ENCODE results near the gene LRRC17. TPM values are rescaled to one million over a fixed set of nuclear protein-coding genes. Genes with fewer than 3 reads are reported as not detected.
A peak's percentile ranks its signal among the peaks of the same experiment; 100 is the strongest.
"Not testable (repeated sequence)": the region's sequence is repeated elsewhere in the genome, so short reads cannot be mapped to it uniquely, and the experiment has no call there.

Gene LRRC17
- polyA plus RNA-seq, 3 donors: 58.4 to 82.9 (median 62.1) TPM

DNA sequence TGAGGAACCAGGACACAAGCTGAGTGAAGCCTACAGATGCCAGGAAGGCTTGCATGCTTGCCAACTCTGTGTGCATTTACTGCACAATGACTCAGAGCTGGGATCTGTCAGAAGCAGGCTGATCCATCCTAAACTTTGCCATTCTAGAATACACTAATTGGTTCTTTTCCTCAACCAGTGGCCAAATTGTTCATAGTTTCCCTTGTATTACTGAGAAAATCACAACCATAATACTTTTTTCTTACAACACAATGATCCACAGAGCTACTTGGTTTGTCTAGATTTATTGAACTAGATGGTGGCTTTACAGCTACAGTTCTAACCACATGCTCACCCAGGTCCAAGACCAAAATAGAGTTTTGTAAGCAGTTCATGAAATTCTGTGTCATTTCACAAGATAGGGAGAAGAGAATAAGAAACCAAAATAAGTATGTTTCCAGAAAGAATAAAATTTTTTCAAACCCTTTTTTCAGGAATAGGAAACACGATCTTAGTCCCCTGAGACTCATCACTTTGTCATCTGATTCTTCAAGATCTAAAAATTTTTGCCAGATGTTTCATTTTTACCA is 21.0 kb upstream of the LRRC17 start:
- DNase-seq: no peak

DNA sequence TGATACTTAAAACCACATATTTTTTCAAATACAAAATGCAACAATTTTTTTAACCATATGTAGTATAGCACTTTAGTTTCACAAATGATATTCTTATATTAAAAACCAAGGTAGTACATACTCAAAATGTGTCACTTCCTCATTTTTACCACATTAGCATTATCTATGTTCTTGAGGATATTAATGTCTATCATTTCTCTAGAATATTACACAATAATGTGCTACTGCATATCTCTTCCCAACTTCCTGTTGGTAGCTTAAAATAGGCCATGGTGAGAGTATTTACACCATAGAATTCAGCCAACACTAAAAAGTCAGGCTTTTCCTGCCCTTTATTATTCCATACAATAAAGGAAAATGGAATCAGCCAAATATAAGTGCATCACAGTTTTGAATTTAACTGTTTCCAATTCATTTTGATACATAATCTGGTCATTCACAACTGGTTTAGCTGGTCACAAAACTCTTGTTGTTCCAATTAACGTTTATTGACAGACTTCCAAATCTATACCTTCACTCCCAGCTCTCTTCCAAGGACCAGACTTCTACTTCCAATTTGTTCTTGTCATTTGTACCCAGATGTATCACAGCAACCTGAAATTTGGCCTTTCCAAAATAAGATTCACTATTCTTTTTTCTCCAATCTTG is 20.0 kb upstream of the LRRC17 start:
- DNase-seq: no peak

- DNase-seq: no peak
Measured at GRCh38 chr7:102895602-102896001, 17.2 kb upstream of the LRRC17 start.

DNA sequence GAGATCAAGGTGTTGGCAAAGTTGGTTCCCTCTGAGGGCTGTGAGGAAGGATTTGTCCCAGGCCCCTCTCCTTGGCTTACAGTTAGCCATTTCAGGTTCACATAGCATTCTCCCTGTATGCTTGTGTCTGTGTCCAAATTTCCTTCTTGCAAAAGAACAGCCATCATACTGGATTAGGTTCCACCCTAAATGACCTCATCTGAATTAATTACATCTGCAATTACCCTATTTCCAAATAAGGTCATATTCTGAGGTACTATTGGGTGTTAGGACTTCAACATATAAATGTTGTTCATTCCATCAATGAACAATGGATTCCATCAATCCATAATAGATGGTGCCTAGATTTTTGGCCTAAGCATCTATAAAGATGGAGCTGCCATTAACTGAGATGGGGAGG is 16.2 kb upstream of the LRRC17 start:
- DNase-seq: no peak

- peak; percentile 74 for DNase-seq
Measured at GRCh38 chr7:102897211-102897631, 15.6 kb upstream of the LRRC17 start.

DNA sequence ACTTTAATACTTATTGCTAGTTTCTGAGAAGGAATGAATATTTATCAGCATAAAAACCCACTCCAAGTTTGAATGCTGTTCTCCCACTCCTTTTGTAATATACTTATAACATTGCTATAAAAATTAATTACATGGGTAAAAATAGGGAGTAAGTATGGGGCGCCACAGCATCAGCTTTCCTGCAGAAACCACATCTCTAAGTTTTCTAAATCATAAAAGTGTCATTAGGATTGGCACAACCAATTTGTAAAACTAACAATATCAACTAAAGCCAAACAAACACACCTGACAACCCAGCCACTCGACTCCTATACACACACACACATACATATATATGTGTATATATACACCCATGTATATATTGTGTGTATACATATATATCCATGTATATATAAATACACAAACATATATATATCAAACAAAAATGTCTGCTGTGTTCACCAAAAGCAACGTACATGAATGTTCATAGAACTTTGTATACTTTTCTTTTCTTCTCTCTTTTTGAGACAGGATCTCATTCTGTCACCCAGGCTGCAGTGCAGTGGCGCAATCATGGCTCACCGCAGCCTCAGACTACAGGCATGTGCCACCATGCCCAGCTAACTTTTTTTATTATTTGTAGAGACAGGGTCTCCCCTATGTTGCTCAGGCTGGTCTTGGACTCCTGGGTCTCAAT is 14.8 kb upstream of the LRRC17 start:
- DNase-seq: no peak

GRCh38 chr7:102898532-102898859 is 14.3 kb upstream of the LRRC17 start:
- DNase-seq: no peak

DNA sequence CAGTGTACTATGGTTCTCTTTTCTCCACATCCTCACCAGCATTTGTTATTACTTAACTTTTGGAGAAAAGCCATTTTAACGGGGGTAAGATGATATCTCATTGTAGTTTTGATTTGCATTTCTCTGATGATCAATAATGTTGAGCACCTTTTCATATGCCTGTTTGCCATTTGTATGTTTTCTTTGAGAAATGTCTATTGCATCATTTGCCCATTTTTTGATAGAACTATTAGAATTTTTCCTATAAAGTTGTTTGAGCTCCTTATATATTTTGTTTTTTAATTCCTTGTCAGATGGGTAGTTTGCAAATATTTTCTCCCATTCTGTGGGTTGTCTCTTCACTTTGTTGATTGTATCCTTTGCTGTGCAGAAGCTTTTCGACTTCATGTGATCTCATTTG is 10.7 kb upstream of the LRRC17 start:
- DNase-seq: not testable (repeated sequence)

- DNase-seq: not testable (repeated sequence)
Measured at GRCh38 chr7:102903576-102903975, 9.2 kb upstream of the LRRC17 start.

- DNase-seq: no peak
Measured at GRCh38 chr7:102908676-102909075, 4.1 kb upstream of the LRRC17 start.

GRCh38 chr7:102913826-102914225 is 1.0 kb downstream of the LRRC17 start:
- DNase-seq: no peak

DNA sequence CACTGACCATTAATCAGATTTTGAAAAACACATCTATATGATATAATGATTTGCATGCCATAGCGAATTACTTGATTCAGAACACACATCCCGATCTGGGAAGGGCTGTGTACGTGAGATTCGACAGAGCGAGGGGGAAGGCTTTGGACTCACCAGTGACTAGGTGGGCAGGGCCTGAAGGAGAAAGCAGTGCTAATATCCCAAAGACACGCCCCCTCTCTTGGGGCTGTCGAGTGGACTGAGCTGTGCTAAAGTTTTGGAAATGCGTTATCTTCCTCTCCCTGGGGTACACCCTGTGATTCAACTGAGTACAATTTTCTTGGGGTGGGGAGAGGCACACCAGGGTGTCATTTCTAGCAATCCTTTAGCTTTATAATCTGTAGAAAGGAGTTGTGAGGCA is 1.8 kb downstream of the LRRC17 start:
- DNase-seq: peak; percentile 52

DNA sequence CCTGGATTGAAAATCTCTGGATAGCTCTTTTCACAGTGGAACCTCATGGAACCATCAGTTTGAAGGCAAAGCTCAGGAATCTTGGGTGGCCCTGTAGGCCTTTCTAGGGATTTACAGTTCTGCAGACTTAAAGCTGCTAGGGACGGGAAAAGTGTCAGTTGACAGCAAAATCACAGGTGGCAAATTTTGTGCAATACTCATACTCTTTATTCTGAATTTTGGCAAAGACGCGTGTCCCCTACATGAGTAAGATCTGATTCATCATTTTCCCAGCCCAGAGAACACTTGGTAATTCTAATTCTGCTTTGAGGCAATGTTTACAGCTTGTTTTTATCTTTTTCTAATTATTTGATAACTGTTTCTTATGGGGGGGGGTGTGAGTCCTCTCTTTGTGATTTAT is 3.6 kb downstream of the LRRC17 start:
- no peak for DNase-seq

- no peak for DNase-seq
Measured at GRCh38 chr7:102916881-102917280, 4.1 kb downstream of the LRRC17 start.

DNA sequence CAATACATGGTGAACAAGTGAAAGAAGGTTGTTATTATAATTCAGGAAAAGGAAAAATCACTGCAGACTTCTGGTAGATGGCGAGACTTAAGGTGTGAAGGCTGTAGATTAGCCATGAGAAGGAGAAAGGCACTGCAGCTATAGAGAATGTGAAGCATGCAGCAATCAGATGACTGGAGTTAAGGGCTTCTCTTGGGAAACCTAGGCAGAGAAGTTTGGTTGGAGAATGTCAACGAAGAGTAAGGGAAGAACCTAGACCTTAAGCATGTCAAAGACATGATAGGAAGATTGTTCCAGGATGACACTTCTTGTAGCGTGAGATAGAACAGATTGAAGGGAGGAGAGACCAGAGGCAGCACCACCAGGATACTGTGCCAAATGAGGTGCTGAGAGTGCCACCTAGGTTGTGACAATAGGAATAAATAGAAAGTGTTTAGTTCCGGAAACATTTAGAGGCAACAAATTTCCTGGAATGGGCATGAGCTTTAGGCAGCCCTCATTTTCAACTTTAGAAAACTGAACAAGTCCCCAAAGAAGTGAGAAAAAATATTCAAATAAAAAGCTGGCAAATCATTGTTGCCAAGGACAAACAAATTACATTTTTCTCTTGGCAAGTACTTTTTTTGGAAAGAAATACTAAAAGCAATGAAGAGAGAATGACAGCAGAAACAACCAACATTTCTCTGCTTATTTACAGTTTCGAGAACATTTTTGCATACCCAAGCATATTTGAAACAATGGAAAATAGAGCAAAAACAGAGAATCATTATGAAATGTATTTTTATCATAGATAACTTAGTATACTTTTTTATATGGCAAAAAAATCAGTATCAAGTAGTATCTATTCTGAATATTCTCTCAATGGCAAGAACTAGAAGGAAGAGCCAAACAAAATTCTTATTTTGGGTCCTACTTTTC is 4.9 kb downstream of the LRRC17 start:
- no peak for DNase-seq

- no peak for DNase-seq
Measured at GRCh38 chr7:102918845-102919244, 6.0 kb downstream of the LRRC17 start.

DNA sequence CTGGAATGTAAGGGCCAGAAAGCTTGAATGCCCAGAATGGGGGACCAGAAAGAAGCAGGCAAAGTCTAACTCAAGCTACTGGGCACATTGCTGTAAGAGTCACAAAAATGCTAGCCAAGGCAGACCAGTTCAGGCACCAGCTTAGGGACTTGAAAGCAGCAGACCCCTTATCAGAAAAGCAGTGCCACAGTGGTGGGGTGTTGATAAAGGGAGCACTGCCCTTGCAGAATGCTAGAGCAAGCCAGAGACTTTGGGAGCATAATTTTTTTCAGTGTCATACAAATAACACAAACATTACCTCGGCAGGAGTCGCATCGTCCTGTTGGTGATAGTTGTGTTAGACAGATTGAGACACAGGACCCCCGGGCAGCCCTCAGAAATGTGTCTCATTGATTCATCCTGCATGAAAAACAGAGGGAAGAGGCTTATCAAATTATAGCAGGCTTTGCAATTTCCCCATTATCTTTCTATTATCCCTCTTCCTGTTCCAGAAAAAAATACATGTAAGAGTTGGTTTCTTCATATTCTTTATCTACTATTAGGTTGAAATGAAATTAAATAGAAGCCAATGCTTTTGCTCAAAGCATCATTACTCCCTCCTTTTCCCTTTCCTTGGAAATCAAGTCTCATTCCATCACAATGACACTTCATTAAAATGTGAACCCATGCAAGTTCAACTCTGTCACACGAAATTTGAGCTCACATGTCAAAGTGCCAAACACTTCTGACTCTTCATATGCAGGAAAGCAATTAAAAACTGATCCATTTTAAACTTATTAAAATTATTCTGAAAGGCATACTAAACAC is 13.4 kb downstream of the LRRC17 start:
- no peak for DNase-seq

DNA sequence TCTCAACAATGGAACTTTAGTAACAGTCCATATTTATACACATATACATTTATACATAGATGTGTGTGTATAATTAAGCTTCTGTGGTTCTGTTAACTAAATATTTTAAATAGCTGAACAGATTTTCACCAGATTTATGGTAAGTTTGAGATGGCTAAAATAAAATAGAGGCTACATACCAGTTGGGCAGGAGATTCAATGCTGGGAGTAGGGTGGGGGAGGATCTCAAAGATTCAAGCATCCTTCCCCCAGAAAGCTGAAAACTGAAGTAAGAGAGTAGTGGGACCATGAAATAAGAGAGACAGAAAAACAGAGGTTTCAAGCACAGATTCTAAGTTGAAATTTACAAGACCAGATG is 14.0 kb downstream of the LRRC17 start:
- no peak for DNase-seq

GRCh38 chr7:102927312-102927933 is 14.6 kb downstream of the LRRC17 start:
- DNase-seq: no peak

DNA sequence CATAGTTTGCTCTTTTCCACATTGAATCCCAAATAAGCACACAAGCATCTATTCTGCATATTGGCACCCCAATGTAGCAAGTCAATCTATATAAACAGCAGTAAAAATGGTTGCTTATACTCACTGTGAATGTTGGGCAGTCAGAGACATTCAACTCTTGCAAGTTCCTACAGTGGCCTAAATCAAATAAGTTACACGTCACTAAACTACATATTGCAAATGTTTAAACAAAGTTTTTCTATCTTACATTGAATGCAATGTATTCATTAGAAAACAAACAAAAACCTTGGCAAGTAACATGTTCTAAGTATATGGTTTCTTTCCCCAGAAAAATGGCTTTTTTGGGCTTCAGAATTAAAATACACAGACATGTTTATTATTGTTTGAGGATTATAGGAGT is 19.0 kb downstream of the LRRC17 start:
- DNase-seq: no peak

GRCh38 chr7:102933763-102934162 is 21.0 kb downstream of the LRRC17 start:
- DNase-seq: peak; percentile 88

Data from renal pelvis (tissue), 4 donors.